NT2/D1 (cell line): Measurements from ENCODE around the gene PRPF38A.

Experiments
- SUZ12 ChIP-seq: IDR thresholded peaks from 2 replicates; pipeline ENCODE4 v1.6.1; 2011; ENCODE audit not compliant: insufficient read length, insufficient read depth; ENCODE audit errors: extremely low read depth
- YY1 ChIP-seq: IDR thresholded peaks from 2 replicates; pipeline ENCODE4 v1.6.1; 2011; ENCODE audit not compliant: insufficient read length, insufficient read depth
- ZNF274 ChIP-seq: IDR thresholded peaks from 2 replicates; pipeline ENCODE4 v1.6.1; 2011; ENCODE audit warnings: mild to moderate bottlenecking, low read depth, low read length

- TF ChIP-seq YY1 (no peak), ZNF274 (no peak), SUZ12 (no peak)
Measured at GRCh38 chr1:52423771-52424170, 19.4 kb downstream of the PRPF38A start.
